Gastrocnemius medialis (tissue), 4 donors: Measurements from ENCODE around the gene CRYBG1.

Experiments
- POLR2A ChIP-seq, 2 donors: fragments of 450-650 bp; IDR thresholded peaks; one replicate each; pipeline ENCODE4 v1.6.1; 2017; ENCODE audit warnings: antibody characterized with exemption in 2 of 2, mild to moderate bottlenecking in 2 of 2, moderate library complexity in 2 of 2
- TF ChIP-seq, protein P1 (sequence below), 5 experiments: fragments of 450-650 bp in 3 of 5; fragments of 200-600 bp in 2 of 5; sonication (generic) in 2 of 5; IDR thresholded peaks in 4 of 5; conservative IDR thresholded peaks in 1 of 5; 1 replicate in 4 of 5; 2 replicates in 1 of 5; pipeline ENCODE4 v1.5.1; 2016 to 2019; ENCODE audit warnings: antibody characterized with exemption in 5 of 5, mild to moderate bottlenecking in 3 of 5, moderate library complexity in 3 of 5

DNA sequence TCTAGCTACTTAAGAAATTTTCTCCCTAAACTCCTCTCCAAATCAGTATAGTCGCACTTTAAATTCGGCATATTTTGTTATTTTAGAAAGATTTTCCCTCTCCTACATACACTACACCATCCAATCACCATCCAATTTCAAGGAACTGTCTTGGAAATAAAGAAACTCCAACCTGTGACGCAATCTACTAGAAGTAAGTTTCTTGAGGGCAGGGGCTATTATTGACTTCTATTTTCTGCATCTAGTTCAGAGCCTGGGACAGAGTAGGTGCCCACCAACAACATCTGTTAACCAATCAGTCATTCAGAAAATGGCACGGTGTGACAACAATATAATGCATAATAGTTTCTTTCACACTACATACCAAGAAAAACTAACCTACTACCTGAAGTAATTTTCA is 38.6 kb upstream of the CRYBG1 start:
- TF ChIP-seq POLR2A (IDR thresholded peaks at IDR 0.05), result no peak
- TF ChIP-seq, protein P1, sequence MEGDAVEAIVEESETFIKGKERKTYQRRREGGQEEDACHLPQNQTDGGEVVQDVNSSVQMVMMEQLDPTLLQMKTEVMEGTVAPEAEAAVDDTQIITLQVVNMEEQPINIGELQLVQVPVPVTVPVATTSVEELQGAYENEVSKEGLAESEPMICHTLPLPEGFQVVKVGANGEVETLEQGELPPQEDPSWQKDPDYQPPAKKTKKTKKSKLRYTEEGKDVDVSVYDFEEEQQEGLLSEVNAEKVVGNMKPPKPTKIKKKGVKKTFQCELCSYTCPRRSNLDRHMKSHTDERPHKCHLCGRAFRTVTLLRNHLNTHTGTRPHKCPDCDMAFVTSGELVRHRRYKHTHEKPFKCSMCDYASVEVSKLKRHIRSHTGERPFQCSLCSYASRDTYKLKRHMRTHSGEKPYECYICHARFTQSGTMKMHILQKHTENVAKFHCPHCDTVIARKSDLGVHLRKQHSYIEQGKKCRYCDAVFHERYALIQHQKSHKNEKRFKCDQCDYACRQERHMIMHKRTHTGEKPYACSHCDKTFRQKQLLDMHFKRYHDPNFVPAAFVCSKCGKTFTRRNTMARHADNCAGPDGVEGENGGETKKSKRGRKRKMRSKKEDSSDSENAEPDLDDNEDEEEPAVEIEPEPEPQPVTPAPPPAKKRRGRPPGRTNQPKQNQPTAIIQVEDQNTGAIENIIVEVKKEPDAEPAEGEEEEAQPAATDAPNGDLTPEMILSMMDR (IDR thresholded peaks at IDR 0.05 in 4 of 5, conservative IDR thresholded peaks at IDR 0.05 in 1 of 5), result no peak
